Kidney epithelial cell (primary cell): ENCODE data around the gene KRT71. TPM values are rescaled to one million over a fixed set of nuclear protein-coding genes. Genes with fewer than 3 reads are reported as not detected.

Experiments
- DNase-seq: peaks from one replicate; pipeline ENCODE4 v3.0.0-alpha.2; 2010; ENCODE audit warnings: low read depth
- H3K27me3 ChIP-seq: 2 replicates; pipeline ENCODE4 v1.6.0; 2011; ENCODE audit warnings: low read length; ENCODE audit not compliant: control insufficient read depth, insufficient read depth
- H3K36me3 ChIP-seq: 2 replicates; pipeline ENCODE4 v1.5.1; 2011; ENCODE audit warnings: low read length; ENCODE audit not compliant: control insufficient read depth, insufficient read depth
- H3K4me3 ChIP-seq: 2 replicates; pipeline ENCODE4 v1.5.1; 2011; ENCODE audit warnings: low read depth, mild to moderate bottlenecking, control low read depth, low read length
- total RNA-seq: library from RNA; depleted of rRNA; stranded (reverse); fragments of >200 nt; gene quantifications from 2 replicates; pipeline ENCODE4 v1.2.3, GENCODE V29; 2015
- TF ChIP-seq, protein P1 (sequence below): IDR thresholded peaks from 2 replicates; pipeline ENCODE4 v1.5.1; 2011; ENCODE audit warnings: mild to moderate bottlenecking, moderate library complexity, low read length, control low read depth, inconsistent platforms; ENCODE audit not compliant: insufficient read depth, poor library complexity, severe bottlenecking

The KRT71 gene
- total RNA-seq, 1 donor from 2014 or later, result not detected

DNA sequence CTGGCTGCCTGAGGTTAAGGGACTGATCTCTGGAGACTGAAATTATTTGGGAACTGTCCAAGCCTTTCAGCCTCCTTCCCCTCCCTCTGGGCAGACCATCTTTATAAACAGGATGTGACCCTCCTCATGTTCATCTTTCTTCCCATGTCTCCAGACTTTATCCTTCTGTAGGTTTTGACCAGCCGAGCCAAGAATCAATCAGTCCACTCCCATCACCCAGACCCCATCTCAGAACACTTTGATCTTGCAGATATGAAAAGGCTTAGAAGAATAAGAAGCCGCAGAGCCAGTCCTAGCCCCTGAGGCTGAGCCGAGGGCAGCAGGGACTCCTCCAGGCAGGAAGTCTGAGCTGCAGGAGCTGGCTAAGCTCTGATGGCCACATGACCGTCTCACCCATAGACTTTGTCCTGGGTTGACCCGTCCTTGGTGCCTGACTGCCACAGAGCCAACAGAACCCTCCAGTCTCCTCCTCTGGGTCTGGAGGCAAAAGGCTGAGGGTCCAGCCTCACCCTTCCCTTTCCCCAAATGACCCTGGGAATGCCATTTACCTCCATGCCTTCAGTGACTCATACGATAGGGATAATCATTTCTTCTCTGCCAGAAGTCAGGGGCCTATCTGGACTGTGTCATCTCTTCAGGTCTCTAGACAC is 1.6 kb downstream of the KRT71 start:
- no peak for DNase-seq
- no peaks in the 10 kb centered on the region for H3K36me3 ChIP-seq
- no peak overlapping the region for H3K4me3 ChIP-seq
- H3K27me3 ChIP-seq, result peaks cover 9% of the 10 kb centered on the region
- TF ChIP-seq, protein P1, sequence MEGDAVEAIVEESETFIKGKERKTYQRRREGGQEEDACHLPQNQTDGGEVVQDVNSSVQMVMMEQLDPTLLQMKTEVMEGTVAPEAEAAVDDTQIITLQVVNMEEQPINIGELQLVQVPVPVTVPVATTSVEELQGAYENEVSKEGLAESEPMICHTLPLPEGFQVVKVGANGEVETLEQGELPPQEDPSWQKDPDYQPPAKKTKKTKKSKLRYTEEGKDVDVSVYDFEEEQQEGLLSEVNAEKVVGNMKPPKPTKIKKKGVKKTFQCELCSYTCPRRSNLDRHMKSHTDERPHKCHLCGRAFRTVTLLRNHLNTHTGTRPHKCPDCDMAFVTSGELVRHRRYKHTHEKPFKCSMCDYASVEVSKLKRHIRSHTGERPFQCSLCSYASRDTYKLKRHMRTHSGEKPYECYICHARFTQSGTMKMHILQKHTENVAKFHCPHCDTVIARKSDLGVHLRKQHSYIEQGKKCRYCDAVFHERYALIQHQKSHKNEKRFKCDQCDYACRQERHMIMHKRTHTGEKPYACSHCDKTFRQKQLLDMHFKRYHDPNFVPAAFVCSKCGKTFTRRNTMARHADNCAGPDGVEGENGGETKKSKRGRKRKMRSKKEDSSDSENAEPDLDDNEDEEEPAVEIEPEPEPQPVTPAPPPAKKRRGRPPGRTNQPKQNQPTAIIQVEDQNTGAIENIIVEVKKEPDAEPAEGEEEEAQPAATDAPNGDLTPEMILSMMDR, result no peak

DNA sequence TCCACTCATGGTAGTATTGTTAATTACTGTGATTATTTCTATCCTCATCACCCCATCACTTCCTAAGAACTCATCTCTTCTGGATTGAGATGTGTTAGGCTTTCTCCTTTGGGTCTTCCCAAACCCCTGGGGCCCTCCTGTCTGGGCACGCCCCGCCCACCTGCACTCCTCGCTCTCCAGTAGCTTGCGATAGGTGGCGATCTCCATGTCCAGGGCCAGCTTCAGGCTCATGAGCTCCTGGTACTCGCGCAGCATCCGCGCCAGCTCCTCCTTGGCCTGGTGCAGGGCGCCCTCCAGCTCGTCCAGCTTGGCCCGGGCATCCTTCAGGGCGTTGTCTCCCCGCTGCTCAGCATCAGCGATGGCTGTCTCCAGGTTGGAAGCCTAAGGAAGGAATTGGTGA is 6.8 kb downstream of the KRT71 start:
- H3K27me3 ChIP-seq, result peaks cover 2% of the 10 kb centered on the region
- no peak overlapping the region for H3K4me3 ChIP-seq
- DNase-seq, result no peak
- no peaks in the 10 kb centered on the region for H3K36me3 ChIP-seq
- TF ChIP-seq, protein P1, result no peak

DNA sequence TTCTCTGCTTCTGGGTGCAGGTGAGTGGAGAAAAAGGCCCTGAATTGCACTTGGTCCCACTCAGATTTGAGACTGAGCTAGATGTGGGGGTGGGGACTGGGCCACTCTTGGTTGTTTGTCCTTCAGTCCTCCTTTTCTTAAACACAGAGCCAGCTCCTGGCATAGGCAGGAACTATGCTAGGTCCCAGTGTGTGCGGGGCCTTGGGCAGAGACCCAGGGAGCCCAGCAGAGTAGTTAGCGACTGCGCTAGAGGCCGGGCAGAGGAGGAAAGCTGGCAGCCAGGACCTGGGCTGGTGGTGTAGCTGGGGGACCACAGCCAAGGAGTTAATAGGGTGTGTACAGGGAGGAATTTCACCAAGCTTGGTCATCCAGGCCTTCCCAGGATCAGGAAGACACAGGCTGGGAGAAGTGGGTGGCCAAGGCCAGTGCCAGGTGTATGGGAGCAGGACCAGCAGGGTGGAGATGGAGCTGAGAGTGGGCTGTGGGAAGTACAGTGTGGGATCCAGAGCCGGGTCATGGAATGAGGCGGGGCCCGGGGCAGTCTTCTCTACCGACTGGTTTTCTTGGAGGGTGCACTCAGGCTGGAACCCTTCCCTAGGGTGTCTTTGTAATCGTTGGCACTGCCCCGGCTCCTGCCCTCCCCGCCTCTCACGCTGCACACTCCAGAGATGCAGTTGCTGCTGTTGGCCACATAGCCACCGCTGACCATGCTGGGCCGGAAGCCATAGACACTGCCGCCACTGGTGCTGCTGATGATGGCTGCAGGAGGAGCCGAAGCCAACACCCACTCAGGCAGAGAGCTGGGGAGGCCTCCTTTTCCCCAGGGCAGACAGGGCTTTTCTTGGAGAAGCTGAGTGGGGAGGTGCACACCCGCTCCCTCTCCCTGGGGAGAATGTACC is 8.7 kb downstream of the KRT71 start:
- no peak for DNase-seq
- TF ChIP-seq, protein P1, result no peak
- H3K36me3 ChIP-seq, result no peaks in the 10 kb centered on the region
- H3K4me3 ChIP-seq, result no peak overlapping the region
- no peaks in the 10 kb centered on the region for H3K27me3 ChIP-seq

DNA sequence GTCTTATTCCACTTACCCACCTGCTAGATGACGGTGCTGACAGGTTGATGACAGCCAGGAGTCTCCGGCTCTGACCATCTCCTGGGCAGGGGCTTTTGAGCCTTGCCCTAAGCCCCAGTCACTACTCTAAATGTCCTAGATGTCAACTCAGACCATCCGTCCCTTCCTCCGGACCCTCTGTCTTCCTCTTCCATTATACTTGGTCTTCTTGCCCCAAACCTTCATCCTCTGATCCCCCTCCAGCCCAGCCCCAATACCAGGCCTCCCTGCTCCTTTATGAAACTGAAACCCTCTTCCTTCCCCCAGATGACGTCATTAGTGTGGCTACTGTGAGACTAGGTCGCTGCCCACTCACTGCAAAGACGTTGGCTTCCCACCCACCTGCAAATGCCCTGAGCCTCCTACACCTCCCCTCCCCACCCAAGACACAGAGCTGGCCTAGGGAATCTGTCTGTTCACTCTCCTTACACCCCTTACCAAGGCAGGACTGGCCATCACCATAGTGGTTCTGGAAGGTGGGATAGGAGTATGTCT is 10.1 kb downstream of the KRT71 start:
- Histone ChIP-seq H3K27me3 (no peaks in the 10 kb centered on the region), H3K36me3 (no peaks in the 10 kb centered on the region), H3K4me3 (no peak overlapping the region)
- DNase-seq, result no peak
- TF ChIP-seq, protein P1, result no peak

DNA sequence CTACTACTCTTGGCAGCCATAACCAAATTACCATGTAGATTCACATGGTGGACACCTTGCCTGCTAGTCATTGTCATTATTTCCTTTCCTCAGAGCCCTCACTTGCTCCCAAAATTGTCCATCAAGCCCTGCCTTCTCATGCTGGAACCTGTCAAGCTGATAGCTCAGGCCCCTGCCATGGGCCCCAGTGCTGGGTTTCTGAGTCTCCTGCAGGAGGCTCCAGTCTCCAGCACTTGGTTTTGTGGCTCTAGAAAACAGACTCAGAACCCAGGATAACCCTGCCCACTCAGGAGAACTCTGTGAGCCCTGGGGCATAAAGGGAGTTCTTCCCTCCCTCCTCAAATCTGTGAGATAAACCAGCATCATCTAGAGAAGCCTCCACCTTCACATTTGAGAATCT is 10.8 kb downstream of the KRT71 start:
- TF ChIP-seq, protein P1, result no peak
- Histone ChIP-seq H3K36me3 (no peaks in the 10 kb centered on the region), H3K27me3 (no peaks in the 10 kb centered on the region), H3K4me3 (no peak overlapping the region)
- DNase-seq, result no peak
